ENCODE measurements around the gene ACOX1. TPM values are rescaled to one million over a fixed set of nuclear protein-coding genes. Genes with fewer than 3 reads are reported as not detected.

The ACOX1 gene
- total and polyA plus RNA-seq, 2 of the 13 experiments (the other 11 are each of a cell fraction or from before 2014, with no cell fraction given), result 86.4 to 120 TPM

DNA sequence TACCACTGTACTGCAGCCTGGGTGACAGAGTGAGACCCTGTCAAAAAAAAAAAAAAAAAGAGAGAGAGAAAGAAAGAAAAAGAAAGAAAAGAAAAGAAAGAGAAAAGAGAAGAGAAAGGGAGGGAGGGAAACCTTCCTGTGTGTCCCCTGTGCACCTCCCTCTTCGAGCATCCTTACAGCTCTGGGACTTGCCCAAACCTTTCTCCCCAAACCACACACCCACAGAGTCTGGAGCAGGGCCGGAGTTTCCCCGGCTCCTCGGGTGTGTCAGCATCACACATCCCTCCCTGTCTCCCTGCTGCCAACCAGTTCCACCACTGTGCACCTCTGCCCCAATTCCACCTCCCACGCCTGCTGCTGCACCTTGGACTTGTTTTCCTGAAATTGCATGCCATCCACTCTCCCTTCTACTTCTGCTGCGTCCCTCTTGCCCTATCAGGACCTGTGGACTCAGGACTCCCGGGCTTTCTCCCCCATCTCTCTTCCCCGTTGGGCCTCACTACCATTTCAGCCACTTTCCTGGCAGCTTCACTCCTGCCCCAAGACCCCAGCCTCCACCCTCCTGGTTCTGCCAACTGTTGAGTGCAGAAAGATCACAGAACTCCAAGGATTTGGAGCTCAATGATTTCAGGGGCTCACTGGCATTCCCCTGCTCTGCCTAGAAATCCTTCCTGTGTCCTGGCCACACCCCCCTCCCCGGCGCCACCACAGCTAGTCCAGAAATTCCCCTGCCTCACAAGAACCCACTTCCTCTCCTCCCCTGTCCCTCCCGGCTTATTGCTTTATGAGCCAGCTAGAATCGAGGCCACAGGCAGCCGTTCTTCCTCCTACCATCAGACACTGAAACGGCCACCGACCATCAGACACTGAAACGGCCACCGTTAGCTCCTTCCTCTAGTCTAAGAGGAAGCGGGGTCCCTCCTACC, 18.0 kb upstream of the ACOX1 start:
- peaks cover under 1 to 3% of the 10 kb centered on the region in 2 experiments; a peak in 2 of 5 replicates for H3K36me3 ChIP-seq (replicated peaks in 1 of 2; ENCODE audit: control insufficient read depth in 1 of 2, insufficient read depth in 2 of 2, low read length in 2 of 2)
- ATAC-seq, result peak; percentile 77
- peak overlapping the region; percentile 94 for H3K27ac ChIP-seq (ENCODE audit: extremely low read length, insufficient read depth, low read length)
- peaks cover 91% of the 10 kb centered on the region for H3K4me1 ChIP-seq (ENCODE audit: insufficient read depth, low read length)
- peak overlapping the region; percentile 37 to 61 (median 49) for H3K4me3 ChIP-seq (replicated peaks in 1 of 3; ENCODE audit: insufficient read depth in 1 of 3, low read depth in 2 of 3, low read length in 3 of 3)
- ChIA-PET CTCF (ENCODE audit: low intra/inter-chr PET ratio, low total read pairs) (no interaction called here), POLR2A (interaction anchor here (0.7 to 14.3 kb wide), 22 partner anchors 8 to 502 kb away, joined by 3 to 481 read pairs (median 6); partner anchors contain the start of genes ACOX1, FBF1, MRPL38 and SRP68)
- H3K9me3 ChIP-seq (ENCODE audit: low read length), result no peaks in the 10 kb centered on the region
- in situ Hi-C loops (cut with HindIII; ENCODE audit: extremely low pct_ligation_motif_present, low pct_unique_long_range_greater_than_20kb) (no loop called here), intact Hi-C loops (cut with micrococcal nuclease; ENCODE audit: unreplicated experiment) (loop anchor here (5.0 kb wide), 1 partner anchor 55 kb away; the partner anchor contains the start of gene FBF1)
- peak overlapping the region; percentile 86 for H3K4me2 ChIP-seq (ENCODE audit: low read depth, low read length)
- no peaks in the 10 kb centered on the region for H4K20me1 ChIP-seq (ENCODE audit: insufficient read depth, low read length)
- H2AFZ ChIP-seq (ENCODE audit: low read length), result no peak overlapping the region
- DNase-seq (ENCODE audit: low spot score), result peak; percentile 94
- H3K27me3 ChIP-seq (ENCODE audit: control insufficient read depth in 1 of 2, insufficient read depth in 2 of 2, low read length in 2 of 2), result no peaks in the 10 kb centered on the region
- WGBS (ENCODE audit: low lambda C conversion rate), result 3% methylated on average over 18 of the region's 18 CpGs
- peak; percentile 86 for FAIRE-seq
- no TSS peak for BruUV-seq (replicated peaks)
- H3K9ac ChIP-seq (ENCODE audit: insufficient read depth, low read depth, low read length), result peak overlapping the region; percentile 74
- H3K79me2 ChIP-seq (ENCODE audit: insufficient read depth, low read length), result no peaks in the 10 kb centered on the region
- no peak for TF ChIP-seq ZNF543 (CRISPR knock-in tag; IDR thresholded peaks at IDR 0.05)
- peak; percentile 92; the same call in 1 of the 2 replicates for TF ChIP-seq ZBTB43 (CRISPR knock-in tag; conservative IDR thresholded peaks at IDR 0.05)
- TF ChIP-seq PITX1 (CRISPR knock-in tag; IDR thresholded peaks at IDR 0.05), result peak; percentile 90
- peak; percentile 59; the same call in 1 of the 2 replicates for TF ChIP-seq ZNF3 (CRISPR knock-in tag; IDR thresholded peaks at IDR 0.05)
- peak; percentile 91; the same call in 1 of the 3 replicates for TF ChIP-seq MXI1 (IDR thresholded peaks at IDR 0.05; ENCODE audit: borderline replicate concordance, low read depth, low read length)
- TF ChIP-seq ZNF772 (CRISPR knock-in tag; IDR thresholded peaks at IDR 0.05), result 0 out of 2 replicates have a peak, but pooled peaks have one; percentile 52
- TF ChIP-seq FOXA1 (IDR thresholded peaks at IDR 0.05), result peak; percentile 31; the same call in 1 of the 2 replicates
- TF ChIP-seq FOXA1 (CRISPR knock-in tag; IDR thresholded peaks at IDR 0.05), result 0 out of 2 replicates have a peak, but pooled peaks have one; percentile 38
- TF ChIP-seq MATR3 (CRISPR knock-in tag; IDR thresholded peaks at IDR 0.05), result no peak
- TF ChIP-seq SMC3 (IDR thresholded peaks at IDR 0.05; ENCODE audit: low read length), result no peak
- TF ChIP-seq ZNF556 (CRISPR knock-in tag; IDR thresholded peaks at IDR 0.05; ENCODE audit: borderline replicate concordance), result 0 out of 2 replicates have a peak, but pooled peaks have one; percentile 71
- TF ChIP-seq, protein P1, sequence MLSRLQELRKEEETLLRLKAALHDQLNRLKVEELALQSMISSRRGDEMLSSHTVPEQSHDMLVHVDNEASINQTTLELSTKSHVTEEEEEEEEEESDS (CRISPR knock-in tag; IDR thresholded peaks at IDR 0.05; ENCODE audit: borderline replicate concordance), result peak; percentile 65; the same call in 1 of the 2 replicates
- peak; percentile 88 for TF ChIP-seq FOXP4 (CRISPR knock-in tag; IDR thresholded peaks at IDR 0.05)
- peak; percentile 83 for TF ChIP-seq ZNF574 (CRISPR knock-in tag; IDR thresholded peaks at IDR 0.05)
- TF ChIP-seq ZNF557 (CRISPR knock-in tag; IDR thresholded peaks at IDR 0.05), result peak; percentile 19; the same call in 1 of the 2 replicates
- peak; percentile 56; the same call in 1 of the 2 replicates for TF ChIP-seq U2AF2 (IDR thresholded peaks at IDR 0.05; ENCODE audit: low read depth, low read length)
- peak; percentile 67; the same call in 1 of the 2 replicates for TF ChIP-seq CREBL2 (CRISPR knock-in tag; IDR thresholded peaks at IDR 0.05; ENCODE audit: borderline replicate concordance)
